ENCODE results near the gene RUFY1.
"Not testable (repeated sequence)": the region's sequence is repeated elsewhere in the genome, so short reads cannot be mapped to it uniquely, and the experiment has no call there.

Gene RUFY1

GRCh38 chr5:179648410-179648809 is 98.1 kb downstream of the RUFY1 start:
- ATAC-seq, result no peak
- no peak for TF ChIP-seq ESRRG (CRISPR knock-in tag; IDR thresholded peaks at IDR 0.05)
- no peak for TF ChIP-seq BACH2 (CRISPR knock-in tag; IDR thresholded peaks at IDR 0.05; ENCODE audit: borderline replicate concordance)
- no peak for TF ChIP-seq ZNF565 (CRISPR knock-in tag; conservative IDR thresholded peaks at IDR 0.05; ENCODE audit: low read depth)

GRCh38 chr5:179649166-179649703 is 98.9 kb downstream of the RUFY1 start:
- not testable (repeated sequence) for ATAC-seq

GRCh38 chr5:179650245-179650644 is 99.9 kb downstream of the RUFY1 start:
- ATAC-seq, result not testable (repeated sequence)

GRCh38 chr5:179653135-179653534 is 102.8 kb downstream of the RUFY1 start:
- not testable (repeated sequence) for ATAC-seq

GRCh38 chr5:179657302-179658178 is 107.2 kb downstream of the RUFY1 start:
- peak; percentile 97 for ATAC-seq

GRCh38 chr5:179658179-179658856 is 108.0 kb downstream of the RUFY1 start:
- peak; percentile 46 for ATAC-seq

All from SK-N-SH treated with all-trans-retinoic acid at 6 μM for 48 hours (cell line).